ENCODE measurements around the gene BICC1.

- TF ChIP-seq, protein P1, sequence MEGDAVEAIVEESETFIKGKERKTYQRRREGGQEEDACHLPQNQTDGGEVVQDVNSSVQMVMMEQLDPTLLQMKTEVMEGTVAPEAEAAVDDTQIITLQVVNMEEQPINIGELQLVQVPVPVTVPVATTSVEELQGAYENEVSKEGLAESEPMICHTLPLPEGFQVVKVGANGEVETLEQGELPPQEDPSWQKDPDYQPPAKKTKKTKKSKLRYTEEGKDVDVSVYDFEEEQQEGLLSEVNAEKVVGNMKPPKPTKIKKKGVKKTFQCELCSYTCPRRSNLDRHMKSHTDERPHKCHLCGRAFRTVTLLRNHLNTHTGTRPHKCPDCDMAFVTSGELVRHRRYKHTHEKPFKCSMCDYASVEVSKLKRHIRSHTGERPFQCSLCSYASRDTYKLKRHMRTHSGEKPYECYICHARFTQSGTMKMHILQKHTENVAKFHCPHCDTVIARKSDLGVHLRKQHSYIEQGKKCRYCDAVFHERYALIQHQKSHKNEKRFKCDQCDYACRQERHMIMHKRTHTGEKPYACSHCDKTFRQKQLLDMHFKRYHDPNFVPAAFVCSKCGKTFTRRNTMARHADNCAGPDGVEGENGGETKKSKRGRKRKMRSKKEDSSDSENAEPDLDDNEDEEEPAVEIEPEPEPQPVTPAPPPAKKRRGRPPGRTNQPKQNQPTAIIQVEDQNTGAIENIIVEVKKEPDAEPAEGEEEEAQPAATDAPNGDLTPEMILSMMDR (IDR thresholded peaks at IDR 0.05 in 2 of 3, conservative IDR thresholded peaks at IDR 0.05 in 1 of 3; ENCODE audit: borderline replicate concordance in 1 of 3, insufficient read depth in 1 of 3, low read depth in 2 of 3, low read length in 2 of 3): no peak
- no peak for TF ChIP-seq POLR2A (IDR thresholded peaks at IDR 0.05; ENCODE audit: borderline replicate concordance, extremely low read depth, insufficient read depth, insufficient read length)
- no peak for TF ChIP-seq POLR2AphosphoS5 (IDR thresholded peaks at IDR 0.05; ENCODE audit: low read depth, low read length)
- no peak for TF ChIP-seq SP1 (IDR thresholded peaks at IDR 0.05; ENCODE audit: low read depth)
- no peak for TF ChIP-seq EGR1 (IDR thresholded peaks at IDR 0.05; ENCODE audit: low read depth)
- TF ChIP-seq CEBPB (IDR thresholded peaks at IDR 0.05; ENCODE audit: low read depth): no peak
- no peak for TF ChIP-seq RAD21 (IDR thresholded peaks at IDR 0.05; ENCODE audit: low read depth)
- no peak for TF ChIP-seq EZH2 (IDR thresholded peaks at IDR 0.05)
Measured at GRCh38 chr10:58557714-58558113, 45.0 kb downstream of the BICC1 start.
